H1 (cell line): Measurements from ENCODE around the gene CAPZA3. TPM values are rescaled to one million over a fixed set of nuclear protein-coding genes. Genes with fewer than 3 reads are reported as not detected.

Experiments
- CTCF ChIA-PET: fragments of 300-600 bp; sonication (Branson Sonifier 250); formaldehyde crosslinking; loops from one replicate; lab custom pipeline; 2021; ENCODE audit not compliant: partially characterized antibody; lab: Charles Lee
- POLR2A ChIA-PET: fragments of 300-600 bp; sonication (Branson Sonifier 250); formaldehyde crosslinking; loops from one replicate; lab custom pipeline; 2021; ENCODE audit warnings: inconsistent platforms; ENCODE audit not compliant: partially characterized antibody; lab: Charles Lee
- DNase-seq, 2 experiments: peaks; one replicate each; pipeline versions ENCODE4 v3.0.0 to v3.0.0-alpha.2; 2010 to 2022; ENCODE audit warnings: low spot score in 2 of 2, low read depth in 1 of 2, mixed read lengths in 1 of 2
- FAIRE-seq: peaks from 2 replicates; lab custom pipeline; 2011; peaks lifted over from hg19 to GRCh38; lab: Jason Lieb, UNC
- H2AFZ ChIP-seq: 2 replicates; pipeline ENCODE4 v1.8.1; 2012; ENCODE audit warnings: low read length, inconsistent platforms
- H2AK5ac ChIP-seq: 2 replicates; pipeline ENCODE4 v1.6.1; 2013; ENCODE audit warnings: low read depth, low read length
- H2BK120ac ChIP-seq: replicated peaks from 2 replicates; pipeline ENCODE3; 2013; ENCODE audit warnings: low read depth, low read length, inconsistent platforms
- H2BK12ac ChIP-seq: 2 replicates; pipeline ENCODE4 v1.6.1; 2013; ENCODE audit warnings: low read depth, low read length
- H2BK15ac ChIP-seq: 2 replicates; pipeline ENCODE4 v1.6.1; 2013; ENCODE audit warnings: low read length
- H2BK20ac ChIP-seq: 2 replicates; pipeline ENCODE4 v1.6.1; 2013; ENCODE audit warnings: low read length
- H2BK5ac ChIP-seq: 2 replicates; pipeline ENCODE4 v1.6.1; 2013; ENCODE audit warnings: low read depth, low read length
- H3K14ac ChIP-seq: 2 replicates; pipeline ENCODE4 v1.6.1; 2013; ENCODE audit warnings: inconsistent platforms; ENCODE audit not compliant: insufficient read length
- H3K18ac ChIP-seq: 2 replicates; pipeline ENCODE4 v1.6.1; 2013; ENCODE audit warnings: low read length; ENCODE audit errors: extremely low read depth
- H3K23ac ChIP-seq: 2 replicates; pipeline ENCODE4 v1.6.1; 2013; ENCODE audit warnings: inconsistent platforms; ENCODE audit not compliant: insufficient read length
- H3K23me2 ChIP-seq: 2 replicates; pipeline ENCODE4 v1.6.1; 2013; ENCODE audit warnings: low read depth, low read length
- H3K27ac ChIP-seq: 2 replicates; pipeline ENCODE4 v1.6.1; 2011; ENCODE audit warnings: low read depth, low read length, inconsistent platforms
- H3K27me3 ChIP-seq, 4 experiments: replicated peaks in 1 of 4; 1 replicate in 1 of 4; 2 replicates in 3 of 4; pipeline versions ENCODE4 v1.6.1 to v1.8.1; 2011 to 2013; ENCODE audit warnings: low read length in 3 of 4, mild to moderate bottlenecking in 3 of 4, inconsistent platforms in 2 of 4, mixed read lengths in 2 of 4, moderate library complexity in 1 of 4; ENCODE audit not compliant: control insufficient read depth in 3 of 4, insufficient read depth in 3 of 4; ENCODE audit errors: extremely low read depth in 1 of 4
- H3K36me3 ChIP-seq, 4 experiments: 2 replicates each; pipeline versions ENCODE4 v1.6.1 to v1.8.1; 2011 to 2013; ENCODE audit warnings: mild to moderate bottlenecking in 4 of 4, low read length in 3 of 4, moderate library complexity in 2 of 4, control low read depth in 1 of 4, inconsistent platforms in 1 of 4; ENCODE audit not compliant: insufficient read depth in 4 of 4, control insufficient read depth in 2 of 4
- H3K4ac ChIP-seq: replicated peaks from 2 replicates; pipeline ENCODE3; 2013; ENCODE audit warnings: low read length, low read depth, mixed read lengths, inconsistent platforms; ENCODE audit not compliant: insufficient read length
- H3K4me1 ChIP-seq, 4 experiments: replicated peaks in 1 of 4; 1 replicate in 1 of 4; 2 replicates in 3 of 4; pipeline versions ENCODE4 v1.6.1 to v1.8.1; 2011 to 2013; ENCODE audit warnings: low read length in 3 of 4, inconsistent platforms in 2 of 4, mixed read lengths in 1 of 4; ENCODE audit not compliant: insufficient read depth in 4 of 4, control insufficient read depth in 3 of 4
- H3K4me2 ChIP-seq, 2 experiments: 2 replicates each; pipeline versions ENCODE4 v1.6.1 to v1.8.1; 2011 to 2013; ENCODE audit warnings: low read depth in 2 of 2, low read length in 2 of 2, control low read depth in 1 of 2, inconsistent platforms in 1 of 2, mild to moderate bottlenecking in 1 of 2; ENCODE audit not compliant: insufficient read depth in 1 of 2
- H3K4me3 ChIP-seq, 4 experiments: fragments of 200-600, 300-600 bp in 1 of 4; sonication (generic), shearing (Covaris generic), sonication (Bioruptor Twin) in 1 of 4; 2 replicates each; pipeline versions ENCODE4 v1.5.1 to v1.8.1; 2011 to 2016; ENCODE audit warnings: low read length in 4 of 4, low read depth in 3 of 4, control low read depth in 2 of 4, inconsistent platforms in 2 of 4, mild to moderate bottlenecking in 2 of 4, mixed read lengths in 1 of 4, moderate library complexity in 1 of 4; ENCODE audit not compliant: insufficient read depth in 2 of 4; ENCODE audit errors: extremely low read depth in 1 of 4
- H3K56ac ChIP-seq: replicated peaks from 2 replicates; pipeline ENCODE3; 2013; ENCODE audit warnings: low read depth, mild to moderate bottlenecking, mixed read lengths, low read length, inconsistent platforms; ENCODE audit not compliant: insufficient read length
- H3K79me1 ChIP-seq: 2 replicates; pipeline ENCODE4 v1.6.1; 2013; ENCODE audit warnings: low read depth, low read length, control low read depth
- H3K79me2 ChIP-seq, 2 experiments: 2 replicates each; pipeline versions ENCODE4 v1.6.1 to v1.8.1; 2012 to 2013; ENCODE audit warnings: low read length in 2 of 2, mild to moderate bottlenecking in 2 of 2, inconsistent platforms in 1 of 2; ENCODE audit not compliant: insufficient read depth in 2 of 2, control insufficient read depth in 1 of 2
- H3K9ac ChIP-seq, 4 experiments: replicated peaks in 1 of 4; 1 replicate in 1 of 4; 2 replicates in 3 of 4; pipeline versions ENCODE4 v1.6.1 to v1.8.1; 2011 to 2013; ENCODE audit warnings: low read depth in 3 of 4, low read length in 3 of 4, control low read depth in 2 of 4, mild to moderate bottlenecking in 2 of 4, moderate library complexity in 2 of 4, inconsistent platforms in 1 of 4; ENCODE audit errors: extremely low read depth in 1 of 4
- H3K9me3 ChIP-seq, 2 experiments: 2 replicates each; pipeline versions ENCODE4 v1.6.1 to v1.8.1; 2012 to 2013; ENCODE audit warnings: mild to moderate bottlenecking in 2 of 2, moderate library complexity in 2 of 2, control low read depth in 1 of 2, inconsistent platforms in 1 of 2, low read depth in 1 of 2, low read length in 1 of 2, mixed read lengths in 1 of 2; ENCODE audit not compliant: insufficient read depth in 2 of 2
- H4K20me1 ChIP-seq, 2 experiments: replicated peaks in 1 of 2; 2 replicates each; pipeline versions ENCODE3 to v1.8.1; 2011 to 2013; ENCODE audit warnings: inconsistent platforms in 2 of 2, low read length in 2 of 2, mild to moderate bottlenecking in 1 of 2; ENCODE audit not compliant: insufficient read depth in 2 of 2, control insufficient read depth in 1 of 2
- H4K5ac ChIP-seq: 2 replicates; pipeline ENCODE4 v1.6.1; 2013; ENCODE audit warnings: low read length, low read depth, mixed read lengths, inconsistent platforms; ENCODE audit not compliant: insufficient read length
- H4K8ac ChIP-seq: 2 replicates; pipeline ENCODE4 v1.8.0; 2013; ENCODE audit warnings: mild to moderate bottlenecking, moderate library complexity, low read length, inconsistent platforms; ENCODE audit not compliant: insufficient read depth; ENCODE audit errors: extremely low read depth
- H4K91ac ChIP-seq: replicated peaks from 2 replicates; pipeline ENCODE3; 2013; ENCODE audit warnings: low read length, mixed read lengths, inconsistent platforms; ENCODE audit not compliant: insufficient read length
- ATF2 ChIP-seq: IDR thresholded peaks from 2 replicates; pipeline ENCODE4 v1.6.1; 2012; ENCODE audit warnings: low read length, inconsistent platforms
- BRCA1 ChIP-seq: IDR thresholded peaks from 2 replicates; pipeline ENCODE4 v1.6.1; 2012; ENCODE audit warnings: low read depth, low read length, improper control_type of control experiment
- CREB1 ChIP-seq: IDR thresholded peaks from 2 replicates; pipeline ENCODE4 v1.6.1; 2012; ENCODE audit warnings: inconsistent platforms
- EP300 ChIP-seq, 2 experiments: IDR thresholded peaks; 1 replicate in 1 of 2; 2 replicates in 1 of 2; pipeline ENCODE4 v1.6.1; 2011 to 2012; ENCODE audit warnings: low read depth in 2 of 2, low read length in 2 of 2, mild to moderate bottlenecking in 2 of 2, borderline replicate concordance in 1 of 2, inconsistent platforms in 1 of 2, moderate library complexity in 1 of 2
- GABPA ChIP-seq: IDR thresholded peaks from 2 replicates; pipeline ENCODE4 v1.6.1; 2011; ENCODE audit warnings: mild to moderate bottlenecking, low read length, moderate library complexity, borderline replicate concordance; ENCODE audit not compliant: insufficient read depth
- KDM4A ChIP-seq: IDR thresholded peaks from one replicate; pipeline ENCODE4 v1.7.1; 2012; ENCODE audit warnings: low read depth, mild to moderate bottlenecking, moderate library complexity, low read length, inconsistent platforms; ENCODE audit not compliant: severe bottlenecking
- MAX ChIP-seq: IDR thresholded peaks from 2 replicates; pipeline ENCODE4 v1.6.1; 2012; ENCODE audit warnings: inconsistent platforms
- RBBP5 ChIP-seq: IDR thresholded peaks from 2 replicates; pipeline ENCODE4 v1.7.1; 2012; ENCODE audit warnings: low read depth, mild to moderate bottlenecking, inconsistent platforms, low read length, moderate library complexity, borderline replicate concordance
- RFX5 ChIP-seq: IDR thresholded peaks from 2 replicates; pipeline ENCODE4 v1.6.1; 2011; ENCODE audit warnings: low read depth, low read length, improper control_type of control experiment, borderline replicate concordance
- SP2 ChIP-seq: IDR thresholded peaks from 2 replicates; pipeline ENCODE4 v1.6.1; 2012; ENCODE audit warnings: mild to moderate bottlenecking, low read length, inconsistent platforms
- TAF1 ChIP-seq: IDR thresholded peaks from 2 replicates; pipeline ENCODE4 v1.6.1; 2011; ENCODE audit warnings: mild to moderate bottlenecking, low read depth, low read length
- TAF7 ChIP-seq: optimal IDR thresholded peaks from 2 replicates; pipeline ENCODE3; 2011; ENCODE audit warnings: low read depth, mild to moderate bottlenecking, inconsistent platforms, low read length, moderate library complexity, borderline replicate concordance
- TBP ChIP-seq: IDR thresholded peaks from 2 replicates; pipeline ENCODE4 v1.6.1; 2011; ENCODE audit warnings: low read depth, low read length, improper control_type of control experiment
- WGBS, 2 experiments: shearing (Covaris generic) in 1 of 2; methylation state at CpG; one replicate each; pipeline versions ENCODE4 v1.1.6 to v1.1.7; 2013 to 2015; ENCODE audit warnings: low lambda C conversion rate in 2 of 2, mixed read lengths in 2 of 2, inconsistent platforms in 1 of 2, low coverage in 1 of 2, missing lambda C conversion rate in 1 of 2; ENCODE audit not compliant: insufficient replicate concordance in 2 of 2, insufficient coverage in 1 of 2, insufficient read length in 1 of 2; ENCODE audit errors: extremely low coverage in 1 of 2, missing lambda C conversion rate in 1 of 2; 5-methylcytosine and 5-hydroxymethylcytosine counted together
- polyA plus RNA-seq, 7 experiments: library from polyadenylated mRNA; depleted of rRNA in 3 of 7; stranded (reverse) in 5 of 7; unstranded in 2 of 7; fragments of >200 nt in 5 of 7; fragments of 200-250 nt in 2 of 7; gene quantifications; 1 replicate in 5 of 7; 2 replicates in 1 of 7; 4 replicates in 1 of 7; pipeline versions ENCODE4 v1.2.1 to v1.2.3, GENCODE V29; 2011 to 2013; ENCODE audit warnings: missing spikeins in 2 of 7, mixed read lengths in 2 of 7
- total RNA-seq: library from RNA; stranded (reverse); fragmentation: NEBNext Ultra II Directional; extraction: Animal tissue kit (Norgen Biotek cat#: 25700); gene quantifications from 2 replicates; pipeline ENCODE4 v1.2.1, GENCODE V29; 2021

CAPZA3 gene
- total and polyA plus RNA-seq, 2 of the 8 experiments (the other 6 are each of a cell fraction or from before 2014, with no cell fraction given): not detected

- H2BK20ac ChIP-seq: no peak overlapping the region
- no peak overlapping the region for H3K4me2 ChIP-seq
- no peak overlapping the region for H3K18ac ChIP-seq
- FAIRE-seq (no peak), DNase-seq (no peak)
- H4K20me1 ChIP-seq: no peaks in the 10 kb centered on the region
- H3K79me2 ChIP-seq: no peaks in the 10 kb centered on the region
- H3K14ac ChIP-seq: no peak overlapping the region
- no peak overlapping the region for H3K9ac ChIP-seq
- peaks cover 0 to 11% (median 7%) of the 10 kb centered on the region in 4 experiments; a peak in 6 of 7 replicates for H3K4me1 ChIP-seq
- H3K27ac ChIP-seq: no peak overlapping the region
- no peaks in the 10 kb centered on the region for H3K9me3 ChIP-seq
- H2BK5ac ChIP-seq: no peak overlapping the region
- H4K5ac ChIP-seq: no peak overlapping the region
- H3K23ac ChIP-seq: no peak overlapping the region
- no peaks in the 10 kb centered on the region for H3K79me1 ChIP-seq
- H2BK12ac ChIP-seq: no peak overlapping the region
- no peak overlapping the region for H2AFZ ChIP-seq
- H3K56ac ChIP-seq: no peak overlapping the region
- POLR2A ChIA-PET: no interaction called here
- 65% methylated on average over 1 of the region's 1 CpG; no CpG with 5 or more reads in 1 of the 2 experiments for WGBS, 2 experiments
- no peak overlapping the region for H3K4ac ChIP-seq
- no peak overlapping the region for H4K8ac ChIP-seq
- H2BK15ac ChIP-seq: no peak overlapping the region
- H2BK120ac ChIP-seq: no peak overlapping the region
- no peak overlapping the region for H3K4me3 ChIP-seq
- H2AK5ac ChIP-seq: no peak overlapping the region
- H3K36me3 ChIP-seq: no peaks in the 10 kb centered on the region
- H3K27me3 ChIP-seq: no peaks in the 10 kb centered on the region
- no peak overlapping the region for H4K91ac ChIP-seq
- CTCF ChIA-PET: no interaction called here
- no peaks in the 10 kb centered on the region for H3K23me2 ChIP-seq
- TF ChIP-seq SP2: no peak
- TF ChIP-seq MAX: no peak
- TF ChIP-seq TAF7: no peak
- TF ChIP-seq RFX5: no peak
- TF ChIP-seq RBBP5: no peak
- no peak for TF ChIP-seq CREB1
- TF ChIP-seq GABPA: no peak
- TF ChIP-seq TBP: no peak
- no peak for TF ChIP-seq EP300 (IDR thresholded peaks at IDR 0.05; ENCODE audit: borderline replicate concordance in 1 of 2, low read depth in 2 of 2, low read length in 2 of 2)
- TF ChIP-seq KDM4A: no peak
- no peak for TF ChIP-seq ATF2
- no peak for TF ChIP-seq TAF1
- no peak for TF ChIP-seq BRCA1
Observed at GRCh38 chr12:18747895-18748294, 10.0 kb downstream of the CAPZA3 start.
